GM13976 (cell line): ENCODE data around the gene TNFRSF11A.

Experiments
- DNase-seq: peaks from one replicate; pipeline ENCODE4 v3.0.0; 2012; ENCODE audit warnings: low spot score
- in situ Hi-C: fragments of 300-500 bp; cut with MboI; formaldehyde crosslinking; loops from one replicate; pipeline ENCODE4 v1.12.0; 2022; ENCODE audit warnings: low sequenced_read_pairs, mixed read lengths, inconsistent platforms; ENCODE audit not compliant: unreplicated experiment
- TF ChIP-seq, protein P1 (sequence below): IDR thresholded peaks from 2 replicates; pipeline ENCODE4 v1.5.1; 2012; ENCODE audit warnings: borderline replicate concordance, mild to moderate bottlenecking; ENCODE audit not compliant: insufficient read depth; ENCODE audit errors: extremely low read depth, missing control alignments, control extremely low read depth

Gene TNFRSF11A

DNA sequence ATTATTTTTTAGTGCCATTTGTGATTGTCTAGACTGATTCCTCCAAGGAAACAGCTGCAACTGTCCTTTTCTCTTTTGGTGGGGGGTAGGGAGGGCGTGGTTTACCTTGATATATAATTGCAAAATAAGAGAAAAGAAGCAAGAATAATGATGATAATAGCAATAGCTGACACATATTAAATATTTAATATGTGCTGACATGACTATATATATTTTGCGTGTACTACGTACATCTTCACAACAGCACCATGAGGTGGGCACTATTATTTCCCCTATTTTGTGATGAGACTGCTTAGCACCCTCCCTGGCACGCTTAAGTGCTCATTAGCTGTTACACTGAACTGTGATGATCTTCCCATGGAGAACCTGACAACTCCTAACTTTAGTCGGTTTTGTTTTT is 39.4 kb downstream of the TNFRSF11A start:
- TF ChIP-seq, protein P1, sequence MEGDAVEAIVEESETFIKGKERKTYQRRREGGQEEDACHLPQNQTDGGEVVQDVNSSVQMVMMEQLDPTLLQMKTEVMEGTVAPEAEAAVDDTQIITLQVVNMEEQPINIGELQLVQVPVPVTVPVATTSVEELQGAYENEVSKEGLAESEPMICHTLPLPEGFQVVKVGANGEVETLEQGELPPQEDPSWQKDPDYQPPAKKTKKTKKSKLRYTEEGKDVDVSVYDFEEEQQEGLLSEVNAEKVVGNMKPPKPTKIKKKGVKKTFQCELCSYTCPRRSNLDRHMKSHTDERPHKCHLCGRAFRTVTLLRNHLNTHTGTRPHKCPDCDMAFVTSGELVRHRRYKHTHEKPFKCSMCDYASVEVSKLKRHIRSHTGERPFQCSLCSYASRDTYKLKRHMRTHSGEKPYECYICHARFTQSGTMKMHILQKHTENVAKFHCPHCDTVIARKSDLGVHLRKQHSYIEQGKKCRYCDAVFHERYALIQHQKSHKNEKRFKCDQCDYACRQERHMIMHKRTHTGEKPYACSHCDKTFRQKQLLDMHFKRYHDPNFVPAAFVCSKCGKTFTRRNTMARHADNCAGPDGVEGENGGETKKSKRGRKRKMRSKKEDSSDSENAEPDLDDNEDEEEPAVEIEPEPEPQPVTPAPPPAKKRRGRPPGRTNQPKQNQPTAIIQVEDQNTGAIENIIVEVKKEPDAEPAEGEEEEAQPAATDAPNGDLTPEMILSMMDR = no peak
- in situ Hi-C loops = loop anchor here (25.0 kb wide), 1 partner anchor 102 kb away; no protein-coding TSS in a partner anchor
- no peak for DNase-seq

DNA sequence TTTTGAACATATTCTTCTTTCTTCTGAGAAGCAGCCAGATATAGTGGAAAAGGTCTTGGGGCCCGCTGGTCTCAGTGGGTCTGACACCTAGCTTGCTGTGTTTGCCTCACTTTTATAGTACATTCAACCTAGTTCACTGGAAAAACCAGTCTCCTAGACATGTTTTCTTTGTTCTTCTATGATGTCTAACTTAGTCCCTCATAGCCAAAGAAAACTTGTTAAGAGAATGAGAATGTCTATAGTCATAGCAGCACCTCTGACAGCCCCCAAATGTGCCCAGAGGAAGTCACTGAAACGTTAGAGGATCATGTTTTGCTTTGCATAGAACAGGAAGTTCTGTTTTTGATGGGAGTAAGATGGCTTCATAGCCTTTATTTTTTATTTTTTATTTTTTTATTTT is 40.3 kb downstream of the TNFRSF11A start:
- in situ Hi-C loops = loop anchor here (25.0 kb wide), 1 partner anchor 103 kb away; no protein-coding TSS in a partner anchor
- no peak for DNase-seq
- TF ChIP-seq, protein P1 = no peak

DNA sequence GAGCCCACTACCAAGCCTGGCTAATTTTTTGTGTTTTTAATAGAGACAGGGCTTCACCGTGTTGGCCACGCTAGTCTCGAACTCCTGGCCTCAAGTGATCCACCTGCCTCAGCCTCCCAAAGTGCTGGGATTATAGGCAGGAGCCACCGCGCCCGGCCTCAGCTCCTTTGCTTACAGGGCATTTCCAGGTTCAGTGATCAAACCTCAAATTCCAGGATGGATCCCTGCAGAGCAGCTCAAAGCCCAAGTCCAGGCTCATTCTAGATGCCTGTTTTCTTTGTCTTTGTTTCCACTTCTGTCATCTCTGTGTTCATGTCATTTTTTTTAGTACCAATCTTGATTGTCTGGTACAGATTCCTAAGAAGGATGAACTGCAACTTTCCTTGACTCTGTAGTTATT is 41.9 kb downstream of the TNFRSF11A start:
- TF ChIP-seq, protein P1 = no peak
- in situ Hi-C loops = loop anchor here (25.0 kb wide), 1 partner anchor 105 kb away; no protein-coding TSS in a partner anchor
- DNase-seq = no peak

DNA sequence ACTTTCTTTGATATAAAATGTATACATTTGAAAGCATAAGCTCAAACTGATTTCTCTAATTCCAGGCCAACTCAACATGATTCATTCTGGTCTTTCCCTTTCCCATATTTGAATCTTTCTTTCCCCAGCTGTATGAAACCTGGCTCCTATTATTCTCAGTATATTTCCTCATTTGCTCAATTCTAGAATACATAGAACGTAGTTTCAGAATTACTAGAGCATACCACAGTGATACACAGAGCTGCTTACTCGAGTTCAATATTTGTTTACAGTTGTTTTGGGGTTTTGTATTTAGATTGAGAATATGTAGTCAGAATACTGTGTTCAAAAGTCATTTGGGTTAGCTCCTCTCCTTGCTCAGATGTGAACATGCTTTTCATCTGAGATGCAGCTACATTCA is 43.0 kb downstream of the TNFRSF11A start:
- TF ChIP-seq, protein P1 = no peak
- DNase-seq = peak; percentile 42

DNA sequence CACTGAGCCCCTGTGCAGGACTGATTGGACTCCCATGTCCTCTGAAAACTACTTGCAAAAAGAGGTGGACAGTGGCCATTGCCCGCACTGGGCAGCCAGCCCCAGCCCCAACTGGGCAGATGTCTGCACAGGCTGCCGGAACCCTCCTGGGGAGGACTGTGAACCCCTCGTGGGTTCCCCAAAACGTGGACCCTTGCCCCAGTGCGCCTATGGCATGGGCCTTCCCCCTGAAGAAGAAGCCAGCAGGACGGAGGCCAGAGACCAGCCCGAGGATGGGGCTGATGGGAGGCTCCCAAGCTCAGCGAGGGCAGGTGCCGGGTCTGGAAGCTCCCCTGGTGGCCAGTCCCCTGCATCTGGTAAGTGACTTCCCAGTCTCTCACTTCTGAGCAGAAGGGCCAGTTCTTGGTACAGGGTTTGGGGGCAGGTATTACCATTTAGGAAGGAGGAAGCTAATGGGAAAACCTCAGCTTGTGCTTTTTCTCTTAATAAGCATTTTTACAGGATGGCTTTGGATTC is 44.1 kb downstream of the TNFRSF11A start:
- in situ Hi-C loops = loop anchor here (25.0 kb wide), 1 partner anchor 107 kb away; no protein-coding TSS in a partner anchor
- DNase-seq = no peak
- TF ChIP-seq, protein P1 = no peak

More for the DNA sequence above, 43.0 kb downstream of the TNFRSF11A start:
- in situ Hi-C loops = loop anchor here (25.0 kb wide), 1 partner anchor 106 kb away; no protein-coding TSS in a partner anchor

DNA sequence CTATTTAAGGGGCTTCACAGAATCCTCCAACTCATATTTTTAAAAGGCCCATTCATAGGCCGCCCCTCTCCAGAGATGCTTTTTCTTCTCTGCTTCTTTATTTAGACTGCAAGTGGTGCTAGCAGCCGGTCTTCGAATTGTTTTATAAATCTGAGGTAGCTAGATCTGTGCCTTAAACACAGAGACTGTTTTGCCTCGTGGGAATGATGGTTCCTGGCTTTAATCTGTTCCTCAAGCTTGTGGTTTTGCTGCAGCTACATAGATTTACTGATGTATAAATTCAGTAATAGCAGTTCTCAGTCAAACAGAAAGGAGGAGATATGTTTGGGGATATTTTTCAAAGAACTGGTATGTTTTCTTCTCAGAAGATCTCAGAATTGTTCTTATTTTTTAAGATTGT is 45.3 kb downstream of the TNFRSF11A start:
- no peak for DNase-seq
- TF ChIP-seq, protein P1 = no peak
- in situ Hi-C loops = loop anchor here (25.0 kb wide), 1 partner anchor 108 kb away; no protein-coding TSS in a partner anchor

DNA sequence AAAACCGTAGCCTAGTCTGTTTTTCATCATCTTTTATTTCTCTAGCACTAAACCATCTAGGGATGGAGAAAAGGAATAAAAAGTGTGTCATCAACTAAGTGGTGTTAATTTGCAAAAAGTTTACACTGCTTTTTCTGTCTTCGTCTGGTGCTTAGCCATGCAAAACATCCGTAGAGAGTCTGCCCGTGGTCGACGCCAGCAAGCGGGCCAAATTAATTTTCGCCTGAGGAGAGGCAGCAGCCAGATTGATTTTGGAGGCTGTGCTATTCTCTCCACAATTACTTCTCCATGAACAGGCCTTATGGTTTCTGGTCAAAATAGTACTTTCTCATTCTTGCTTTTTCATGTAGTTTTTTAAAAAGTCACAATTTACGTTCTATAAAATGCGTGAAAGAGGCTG is 46.3 kb downstream of the TNFRSF11A start:
- TF ChIP-seq, protein P1 = no peak
- in situ Hi-C loops = loop anchor here (25.0 kb wide), 1 partner anchor 109 kb away; no protein-coding TSS in a partner anchor
- DNase-seq = no peak
